Measurements from ENCODE around the gene KMT2A. TPM values are rescaled to one million over a fixed set of nuclear protein-coding genes. Genes with fewer than 3 reads are reported as not detected.

The KMT2A gene
- total and polyA plus RNA-seq, 7 donors: 5.3 to 93.9 (median 42.9) TPM

GRCh38 chr11:118544010-118544646 lies 107.8 kb downstream of the KMT2A start:
- DNase-seq: no peak
- Histone ChIP-seq H3K4me3 (no peak overlapping the region), H3K9me3 (no peaks in the 10 kb centered on the region), H3K27me3 (no peaks in the 10 kb centered on the region), H3K4me1 (no peaks in the 10 kb centered on the region), H3K36me3 (peaks cover 0 to 42% (median 2%) of the 10 kb centered on the region in 4 donors), H3K27ac (no peak overlapping the region)
- WGBS, 2 donors: 90 to 94% methylated on average over 8 of the region's 8 CpGs
- TF ChIP-seq POLR2AphosphoS5 (IDR thresholded peaks at IDR 0.05) (no peak), POLR2A (IDR thresholded peaks at IDR 0.05) (no peak), CTCF (IDR thresholded peaks at IDR 0.05) (no peak), EP300 (IDR thresholded peaks at IDR 0.05) (no peak)
- intact Hi-C loops (cut with DNase I): no loop called here

- Histone ChIP-seq H3K4me1 (no peaks in the 10 kb centered on the region), H3K9me3 (no peaks in the 10 kb centered on the region), H3K27ac (no peak overlapping the region), H3K36me3 (peaks cover 0 to 42% (median 2%) of the 10 kb centered on the region in 4 donors), H3K27me3 (no peaks in the 10 kb centered on the region), H3K4me3 (no peak overlapping the region)
- no peak for DNase-seq
- intact Hi-C loops (cut with DNase I): no loop called here
- WGBS, 2 donors: 87 to 93% methylated on average over 3 of the region's 3 CpGs
- no peak for TF ChIP-seq EP300 (IDR thresholded peaks at IDR 0.05)
- TF ChIP-seq POLR2A (IDR thresholded peaks at IDR 0.05): no peak
- no peak for TF ChIP-seq POLR2AphosphoS5 (IDR thresholded peaks at IDR 0.05)
- no peak for TF ChIP-seq CTCF (IDR thresholded peaks at IDR 0.05)
Observed at GRCh38 chr11:118544647-118545010, 108.3 kb downstream of the KMT2A start.

- TF ChIP-seq CTCF (IDR thresholded peaks at IDR 0.05) (no peak), EP300 (IDR thresholded peaks at IDR 0.05) (no peak), POLR2A (IDR thresholded peaks at IDR 0.05) (no peak), POLR2AphosphoS5 (IDR thresholded peaks at IDR 0.05) (no peak)
- Histone ChIP-seq H3K27me3 (no peaks in the 10 kb centered on the region), H3K4me3 (no peak overlapping the region), H3K36me3 (peaks cover 0 to 49% (median 2%) of the 10 kb centered on the region in 4 donors), H3K27ac (no peak overlapping the region), H3K9me3 (no peaks in the 10 kb centered on the region), H3K4me1 (no peaks in the 10 kb centered on the region)
- no peak for DNase-seq
- intact Hi-C loops (cut with DNase I): no loop called here
- 79 to 93% methylated on average over 5 of the region's 5 CpGs for WGBS, 2 donors
Observed at GRCh38 chr11:118545533-118545932, 109.2 kb downstream of the KMT2A start.

GRCh38 chr11:118547132-118547531 lies 110.8 kb downstream of the KMT2A start:
- H3K4me1 ChIP-seq: no peaks in the 10 kb centered on the region
- no peak overlapping the region for H3K4me3 ChIP-seq
- intact Hi-C loops (cut with DNase I): no loop called here
- 94 to 99% methylated on average over 2 of the region's 2 CpGs for WGBS, 2 donors
- no peak for TF ChIP-seq POLR2AphosphoS5 (IDR thresholded peaks at IDR 0.05)
- no peak for TF ChIP-seq CTCF (IDR thresholded peaks at IDR 0.05)
- no peak for TF ChIP-seq POLR2A (IDR thresholded peaks at IDR 0.05)
- TF ChIP-seq EP300 (IDR thresholded peaks at IDR 0.05): no peak
- H3K9me3 ChIP-seq: no peaks in the 10 kb centered on the region
- H3K27me3 ChIP-seq: no peaks in the 10 kb centered on the region
- H3K36me3 ChIP-seq: peaks cover 4 to 56% (median 15%) of the 10 kb centered on the region in 4 donors
- no peak overlapping the region for H3K27ac ChIP-seq
- no peak for DNase-seq

GRCh38 chr11:118552341-118552740 lies 116.0 kb downstream of the KMT2A start:
- no peaks in the 10 kb centered on the region for H3K9me3 ChIP-seq
- no peak overlapping the region for H3K4me3 ChIP-seq
- intact Hi-C loops (cut with DNase I): no loop called here
- DNase-seq: no peak
- WGBS, 2 donors: 91% methylated on average over 4 of the region's 4 CpGs
- no peak overlapping the region for H3K27ac ChIP-seq
- peaks cover 4 to 72% (median 35%) of the 10 kb centered on the region in 4 donors for H3K36me3 ChIP-seq
- TF ChIP-seq POLR2A (IDR thresholded peaks at IDR 0.05) (no peak), EP300 (IDR thresholded peaks at IDR 0.05) (no peak)
- no peaks in the 10 kb centered on the region for H3K4me1 ChIP-seq
- no peaks in the 10 kb centered on the region for H3K27me3 ChIP-seq

All from sigmoid colon (tissue), 7 donors.